KMS-11 (cell line): ENCODE results near the gene ZBTB45.

Source experiments
- H2AFZ ChIP-seq: fragments of 200-600 bp; sonication (generic); 2 replicates; pipeline ENCODE4 v1.6.1; 2016; ENCODE audit warnings: antibody characterized with exemption, mixed run types, low read depth
- H3K27ac ChIP-seq: fragments of 200-600 bp; sonication (generic); 2 replicates; pipeline ENCODE4 v1.6.1; 2016; ENCODE audit warnings: mild to moderate bottlenecking, mixed run types
- H3K27me3 ChIP-seq: fragments of 200-600 bp; sonication (generic); 2 replicates; pipeline ENCODE4 v1.6.1; 2017; ENCODE audit warnings: mild to moderate bottlenecking, low read depth, mixed run types, moderate library complexity; ENCODE audit not compliant: insufficient read depth
- H3K36me3 ChIP-seq: fragments of 200-600 bp; sonication (generic); 2 replicates; pipeline ENCODE4 v1.6.1; 2017; ENCODE audit warnings: mild to moderate bottlenecking, mixed run types; ENCODE audit not compliant: insufficient read depth
- H3K4me1 ChIP-seq: fragments of 200-600 bp; sonication (generic); 2 replicates; pipeline ENCODE4 v1.6.1; 2016; ENCODE audit warnings: mild to moderate bottlenecking, low read depth, mixed run types; ENCODE audit not compliant: poor library complexity, severe bottlenecking
- H3K4me2 ChIP-seq: fragments of 200-600 bp; sonication (generic); 2 replicates; pipeline ENCODE4 v1.7.0; 2016; ENCODE audit warnings: mild to moderate bottlenecking, mixed run types
- H3K4me3 ChIP-seq: fragments of 200-600 bp; sonication (generic); IDR thresholded peaks from 2 replicates; pipeline ENCODE4 v1.6.1; 2017; ENCODE audit warnings: low read depth, low read length, mixed read lengths; ENCODE audit not compliant: insufficient read depth
- H3K79me2 ChIP-seq: fragments of 200-600 bp; sonication (generic); 2 replicates; pipeline ENCODE4 v1.6.1; 2016; ENCODE audit warnings: low read depth, mixed run types; ENCODE audit not compliant: insufficient read depth
- H3K9ac ChIP-seq: fragments of 200-600 bp; sonication (generic); 2 replicates; pipeline ENCODE4 v1.6.1; 2016; ENCODE audit warnings: mild to moderate bottlenecking, mixed run types
- H4K20me1 ChIP-seq: fragments of 200-600 bp; sonication (generic); 2 replicates; pipeline ENCODE4 v1.6.1; 2016; ENCODE audit warnings: mild to moderate bottlenecking, mixed run types; ENCODE audit not compliant: insufficient read depth
- TF ChIP-seq, protein P1 (sequence below): fragments of 200-600 bp; sonication (generic); conservative IDR thresholded peaks from 2 replicates; pipeline ENCODE4 v1.6.1; 2017; ENCODE audit warnings: low read depth, mild to moderate bottlenecking, antibody characterized with exemption, low read length, moderate library complexity, mixed read lengths

ZBTB45 gene

DNA sequence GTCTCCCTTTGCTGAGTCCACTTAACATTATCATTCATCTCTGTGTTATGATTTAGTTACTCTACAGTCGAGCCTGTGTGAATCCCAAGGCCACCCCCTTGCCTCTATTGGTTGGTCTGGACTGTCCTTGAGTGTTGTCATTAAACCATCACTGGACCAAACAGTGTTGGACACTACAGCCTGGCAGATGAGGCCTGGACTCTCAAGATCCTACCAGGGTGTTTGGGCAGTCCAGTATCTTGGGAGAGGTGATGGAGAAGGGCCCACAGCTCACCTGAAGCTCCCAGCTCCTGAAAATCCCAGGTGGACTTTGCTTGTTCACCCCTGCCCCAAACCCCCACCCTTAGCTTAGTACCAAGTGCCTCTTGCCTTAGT is 31.5 kb upstream of the ZBTB45 start:
- Histone ChIP-seq H3K79me2 (peaks cover 43% of the 10 kb centered on the region), H3K4me3 (no peak overlapping the region), H3K36me3 (peaks cover 26% of the 10 kb centered on the region; the same call in 1 of the 2 replicates), H3K4me2 (no peak overlapping the region), H3K27me3 (no peaks in the 10 kb centered on the region), H2AFZ (no peak overlapping the region), H3K9ac (no peak overlapping the region), H3K4me1 (peaks cover 30% of the 10 kb centered on the region), H3K27ac (no peak overlapping the region), H4K20me1 (peaks cover 13% of the 10 kb centered on the region)
- TF ChIP-seq, protein P1, sequence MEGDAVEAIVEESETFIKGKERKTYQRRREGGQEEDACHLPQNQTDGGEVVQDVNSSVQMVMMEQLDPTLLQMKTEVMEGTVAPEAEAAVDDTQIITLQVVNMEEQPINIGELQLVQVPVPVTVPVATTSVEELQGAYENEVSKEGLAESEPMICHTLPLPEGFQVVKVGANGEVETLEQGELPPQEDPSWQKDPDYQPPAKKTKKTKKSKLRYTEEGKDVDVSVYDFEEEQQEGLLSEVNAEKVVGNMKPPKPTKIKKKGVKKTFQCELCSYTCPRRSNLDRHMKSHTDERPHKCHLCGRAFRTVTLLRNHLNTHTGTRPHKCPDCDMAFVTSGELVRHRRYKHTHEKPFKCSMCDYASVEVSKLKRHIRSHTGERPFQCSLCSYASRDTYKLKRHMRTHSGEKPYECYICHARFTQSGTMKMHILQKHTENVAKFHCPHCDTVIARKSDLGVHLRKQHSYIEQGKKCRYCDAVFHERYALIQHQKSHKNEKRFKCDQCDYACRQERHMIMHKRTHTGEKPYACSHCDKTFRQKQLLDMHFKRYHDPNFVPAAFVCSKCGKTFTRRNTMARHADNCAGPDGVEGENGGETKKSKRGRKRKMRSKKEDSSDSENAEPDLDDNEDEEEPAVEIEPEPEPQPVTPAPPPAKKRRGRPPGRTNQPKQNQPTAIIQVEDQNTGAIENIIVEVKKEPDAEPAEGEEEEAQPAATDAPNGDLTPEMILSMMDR: no peak

DNA sequence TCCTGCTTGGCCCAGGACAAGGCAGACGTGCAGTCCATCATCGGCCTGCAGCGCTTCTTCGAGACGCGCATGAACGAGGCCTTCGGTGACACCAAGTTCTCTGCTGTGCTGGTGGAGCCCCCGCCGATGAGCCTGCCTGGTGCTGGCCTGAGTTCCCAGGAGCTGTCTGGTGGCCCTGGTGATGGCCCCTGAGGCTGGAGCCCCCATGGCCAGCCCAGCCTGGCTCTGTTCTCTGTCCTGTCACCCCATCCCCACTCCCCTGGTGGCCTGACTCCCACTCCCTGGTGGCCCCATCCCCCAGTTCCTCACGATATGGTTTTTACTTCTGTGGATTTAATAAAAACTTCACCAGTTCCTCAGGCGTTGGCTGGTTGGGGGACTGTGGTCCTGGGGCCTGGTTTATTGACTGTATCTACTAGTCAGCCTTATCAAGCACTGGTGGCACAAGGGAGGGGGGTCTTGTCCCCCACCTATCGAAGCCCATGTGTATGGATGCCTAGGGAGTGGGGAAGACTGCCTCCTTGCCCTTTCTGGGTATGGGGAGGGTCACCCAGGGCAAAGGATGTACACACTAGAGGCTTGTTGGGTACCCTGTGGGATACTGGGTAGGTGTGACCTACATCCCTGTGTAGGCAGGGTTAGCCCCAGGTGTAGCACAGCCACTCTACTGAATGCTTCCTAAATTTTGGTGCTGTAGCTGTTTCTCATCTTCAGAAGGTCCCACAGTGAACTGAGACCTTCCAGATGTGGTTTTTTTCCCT is 30.9 kb upstream of the ZBTB45 start:
- Histone ChIP-seq H3K4me3 (no peak overlapping the region), H3K36me3 (peaks cover 26% of the 10 kb centered on the region; the same call in 1 of the 2 replicates), H3K27me3 (no peaks in the 10 kb centered on the region), H2AFZ (no peak overlapping the region), H4K20me1 (peaks cover 19% of the 10 kb centered on the region), H3K4me1 (peaks cover 28% of the 10 kb centered on the region), H3K9ac (no peak overlapping the region), H3K27ac (no peak overlapping the region), H3K79me2 (peaks cover 43% of the 10 kb centered on the region), H3K4me2 (no peak overlapping the region)
- TF ChIP-seq, protein P1: no peak

DNA sequence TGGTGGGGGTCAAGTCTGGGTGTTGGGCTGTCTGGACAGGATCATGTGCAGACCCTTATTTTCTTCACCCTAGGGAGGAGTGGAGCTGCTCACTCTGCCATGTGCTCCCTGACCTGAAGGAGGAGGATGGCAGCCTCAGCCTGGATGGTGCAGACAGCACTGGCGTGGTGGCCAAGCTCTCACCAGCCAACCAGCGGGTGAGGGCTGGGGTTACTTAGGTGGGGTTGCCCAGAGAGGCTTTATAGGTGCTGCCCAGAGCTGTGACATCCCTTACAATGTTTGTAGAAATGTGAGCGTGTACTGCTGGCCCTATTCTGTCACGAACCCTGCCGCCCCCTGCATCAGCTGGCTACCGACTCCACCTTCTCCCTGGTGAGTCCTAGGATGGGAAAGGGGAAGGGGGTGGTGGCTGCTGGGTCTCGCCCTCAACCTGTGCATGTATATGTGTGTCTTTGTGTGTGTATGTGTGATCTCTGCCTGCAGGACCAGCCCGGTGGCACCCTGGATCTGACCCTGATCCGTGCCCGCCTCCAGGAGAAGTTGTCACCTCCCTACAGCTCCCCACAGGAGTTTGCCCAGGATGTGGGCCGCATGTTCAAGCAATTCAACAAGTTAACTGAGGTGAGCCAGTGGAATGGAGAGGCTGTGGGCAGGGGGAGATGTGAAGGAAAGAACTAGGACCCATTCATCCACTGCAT is 30.2 kb upstream of the ZBTB45 start:
- peaks cover 26% of the 10 kb centered on the region for H4K20me1 ChIP-seq
- no peak overlapping the region for H2AFZ ChIP-seq

DNA sequence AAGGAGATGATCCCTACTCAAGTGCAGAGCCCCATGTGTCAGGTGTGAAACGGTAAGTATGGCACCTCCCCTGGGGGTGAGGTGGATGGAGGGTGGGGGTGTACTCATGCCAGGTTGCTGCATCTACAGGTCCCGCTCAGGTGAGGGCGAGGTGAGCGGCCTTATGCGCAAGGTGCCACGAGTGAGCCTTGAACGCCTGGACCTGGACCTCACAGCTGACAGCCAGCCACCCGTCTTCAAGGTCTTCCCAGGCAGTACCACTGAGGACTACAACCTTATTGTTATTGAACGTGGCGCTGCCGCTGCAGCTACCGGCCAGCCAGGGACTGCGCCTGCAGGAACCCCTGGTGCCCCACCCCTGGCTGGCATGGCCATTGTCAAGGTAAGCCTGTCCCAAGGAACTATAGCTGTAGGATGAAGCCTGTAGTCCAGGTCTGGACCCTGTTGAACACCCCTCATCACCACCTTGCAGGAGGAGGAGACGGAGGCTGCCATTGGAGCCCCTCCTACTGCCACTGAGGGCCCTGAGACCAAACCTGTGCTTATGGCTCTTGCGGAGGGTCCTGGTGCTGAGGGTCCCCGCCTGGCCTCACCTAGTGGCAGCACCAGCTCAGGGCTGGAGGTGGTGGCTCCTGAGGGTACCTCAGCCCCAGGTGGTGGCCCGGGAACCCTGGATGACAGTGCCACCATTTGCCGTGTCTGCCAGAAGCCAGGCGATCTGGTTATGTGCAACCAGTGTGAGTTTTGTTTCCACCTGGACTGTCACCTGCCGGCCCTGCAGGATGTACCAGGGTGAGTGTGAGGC is 29.5 kb upstream of the ZBTB45 start:
- H3K36me3 ChIP-seq: peaks cover 26% of the 10 kb centered on the region; the same call in 1 of the 2 replicates
- peaks cover 27% of the 10 kb centered on the region for H4K20me1 ChIP-seq
- peaks cover 23% of the 10 kb centered on the region for H3K4me1 ChIP-seq
- no peak overlapping the region for H2AFZ ChIP-seq
- no peak overlapping the region for H3K4me2 ChIP-seq
- H3K27ac ChIP-seq: no peak overlapping the region
- peaks cover 49% of the 10 kb centered on the region for H3K79me2 ChIP-seq
- H3K9ac ChIP-seq: no peak overlapping the region
- TF ChIP-seq, protein P1: no peak
- no peak overlapping the region for H3K4me3 ChIP-seq
- no peaks in the 10 kb centered on the region for H3K27me3 ChIP-seq

More for the DNA sequence above, 30.2 kb upstream of the ZBTB45 start:
- TF ChIP-seq, protein P1: no peak
- H3K4me3 ChIP-seq: no peak overlapping the region
- peaks cover 26% of the 10 kb centered on the region; the same call in 1 of the 2 replicates for H3K36me3 ChIP-seq
- no peak overlapping the region for H3K4me2 ChIP-seq
- H3K4me1 ChIP-seq: peaks cover 25% of the 10 kb centered on the region
- H3K27me3 ChIP-seq: no peaks in the 10 kb centered on the region
- no peak overlapping the region for H3K27ac ChIP-seq
- H3K79me2 ChIP-seq: peaks cover 47% of the 10 kb centered on the region
- H3K9ac ChIP-seq: no peak overlapping the region
